Vagina (tissue), 2 donors: Measurements from ENCODE around the gene STX5. TPM values are rescaled to one million over a fixed set of nuclear protein-coding genes. Genes with fewer than 3 reads are reported as not detected.

ENCODE experiments used
- DNase-seq, 2 donors: peaks; one replicate each; pipeline ENCODE4 v3.0.0-alpha.2; 2017; ENCODE audit errors: extremely low spot score in 2 of 2
- H3K27ac ChIP-seq: fragments of 200-600 bp; sonication (generic); one replicate; pipeline ENCODE4 v1.5.1; 2019
- H3K27me3 ChIP-seq: fragments of 200-600 bp; sonication (generic); one replicate; pipeline ENCODE4 v1.5.1; 2019
- H3K36me3 ChIP-seq, 2 donors: fragments of 200-600 bp; sonication (generic); one replicate each; pipeline ENCODE4 v1.5.1; 2017 to 2019
- H3K4me1 ChIP-seq: fragments of 200-600 bp; sonication (generic); one replicate; pipeline ENCODE4 v1.5.1; 2019
- H3K4me3 ChIP-seq, 2 donors: fragments of 200-600 bp; sonication (generic); 1 replicate in 1 of 2; 2 replicates in 1 of 2; pipeline ENCODE4 v1.5.1; 2016 to 2019
- H3K9me3 ChIP-seq: fragments of 200-600 bp; sonication (generic); one replicate; pipeline ENCODE4 v1.5.1; 2019
- POLR2A ChIP-seq, 2 donors: fragments of 450-650 bp; IDR thresholded peaks; one replicate each; pipeline ENCODE4 v1.6.1; 2017; ENCODE audit warnings: antibody characterized with exemption in 2 of 2, mild to moderate bottlenecking in 2 of 2, moderate library complexity in 2 of 2
- POLR2AphosphoS5 ChIP-seq, 2 donors: sonication (generic); formaldehyde crosslinking; IDR thresholded peaks; one replicate each; pipeline ENCODE4 v1.9.0; 2017; ENCODE audit warnings: antibody characterized with exemption in 2 of 2, mild to moderate bottlenecking in 2 of 2, low read depth in 1 of 2; ENCODE audit not compliant: insufficient read depth in 1 of 2
- intact Hi-C: fragments of 100-400 bp; cut with DNase I; formaldehyde crosslinking; loops from one replicate; pipeline ENCODE4 v1.15.1; 2023
- total RNA-seq: library from RNA; depleted of rRNA; stranded (reverse); fragments of >200 nt; gene quantifications from one replicate; pipeline ENCODE4 v1.2.3, GENCODE V29; 2016
- TF ChIP-seq, protein P1 (sequence below), 3 experiments: fragments of 450-650 bp in 2 of 3; fragments of 200-600 bp in 1 of 3; sonication (generic) in 1 of 3; IDR thresholded peaks; one replicate each; pipeline ENCODE4 v1.5.1; 2017 to 2019; ENCODE audit warnings: antibody characterized with exemption in 3 of 3, mild to moderate bottlenecking in 2 of 3, moderate library complexity in 2 of 3

STX5 gene
- total RNA-seq, 1 donor from 2014 or later, result 35.6 TPM

DNA sequence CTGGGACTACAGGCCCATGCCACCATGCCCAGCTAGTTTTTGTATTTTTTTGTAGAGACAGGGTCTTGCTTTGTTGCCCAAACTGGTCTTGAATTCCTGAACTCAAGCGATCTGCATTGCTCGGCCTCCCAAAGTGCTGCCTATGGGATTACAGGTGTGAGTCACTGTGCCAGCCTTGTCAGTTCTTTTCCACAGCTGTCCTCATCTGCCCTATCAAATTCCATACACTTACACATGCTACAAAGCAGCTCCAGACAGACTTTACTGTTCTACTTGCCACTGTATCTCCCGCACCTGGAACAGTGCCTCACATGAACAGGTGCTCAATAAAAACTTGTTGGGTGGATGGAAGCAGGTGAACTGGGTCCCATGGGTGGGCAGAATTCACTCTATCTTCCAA lies 8.2 kb downstream of the STX5 start:
- Histone ChIP-seq H3K27me3 (no peaks in the 10 kb centered on the region), H3K36me3 (peaks cover 0 to 84% of the 10 kb centered on the region in 2 donors), H3K27ac (no peak overlapping the region), H3K4me1 (peaks cover 9% of the 10 kb centered on the region), H3K9me3 (no peaks in the 10 kb centered on the region), H3K4me3 (no peak overlapping the region)
- no peak for TF ChIP-seq POLR2AphosphoS5 (IDR thresholded peaks at IDR 0.05; ENCODE audit: insufficient read depth in 1 of 2, low read depth in 1 of 2)
- no peak for TF ChIP-seq POLR2A (IDR thresholded peaks at IDR 0.05)
- TF ChIP-seq, protein P1, sequence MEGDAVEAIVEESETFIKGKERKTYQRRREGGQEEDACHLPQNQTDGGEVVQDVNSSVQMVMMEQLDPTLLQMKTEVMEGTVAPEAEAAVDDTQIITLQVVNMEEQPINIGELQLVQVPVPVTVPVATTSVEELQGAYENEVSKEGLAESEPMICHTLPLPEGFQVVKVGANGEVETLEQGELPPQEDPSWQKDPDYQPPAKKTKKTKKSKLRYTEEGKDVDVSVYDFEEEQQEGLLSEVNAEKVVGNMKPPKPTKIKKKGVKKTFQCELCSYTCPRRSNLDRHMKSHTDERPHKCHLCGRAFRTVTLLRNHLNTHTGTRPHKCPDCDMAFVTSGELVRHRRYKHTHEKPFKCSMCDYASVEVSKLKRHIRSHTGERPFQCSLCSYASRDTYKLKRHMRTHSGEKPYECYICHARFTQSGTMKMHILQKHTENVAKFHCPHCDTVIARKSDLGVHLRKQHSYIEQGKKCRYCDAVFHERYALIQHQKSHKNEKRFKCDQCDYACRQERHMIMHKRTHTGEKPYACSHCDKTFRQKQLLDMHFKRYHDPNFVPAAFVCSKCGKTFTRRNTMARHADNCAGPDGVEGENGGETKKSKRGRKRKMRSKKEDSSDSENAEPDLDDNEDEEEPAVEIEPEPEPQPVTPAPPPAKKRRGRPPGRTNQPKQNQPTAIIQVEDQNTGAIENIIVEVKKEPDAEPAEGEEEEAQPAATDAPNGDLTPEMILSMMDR (IDR thresholded peaks at IDR 0.05), result no peak
- DNase-seq, result no peak
- intact Hi-C loops, result no loop called here

DNA sequence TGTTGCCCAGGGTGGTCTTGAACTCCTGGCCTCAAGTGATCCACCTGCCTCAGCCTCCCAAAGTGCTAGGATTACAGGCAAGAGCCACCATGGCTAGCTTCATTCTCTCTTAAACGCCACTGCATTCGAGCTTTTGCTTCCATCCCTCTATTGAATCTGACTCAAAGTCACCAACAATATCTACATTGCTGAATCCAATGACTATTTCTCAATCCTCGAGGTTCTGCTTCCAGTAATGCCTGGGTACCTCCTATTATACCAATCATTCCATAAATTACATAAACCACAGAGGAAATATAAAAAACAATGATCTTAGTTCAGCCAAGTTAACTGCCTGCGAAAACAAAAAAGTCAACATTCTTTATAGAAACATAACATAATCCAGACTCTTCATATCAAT lies 14.7 kb downstream of the STX5 start:
- DNase-seq, result no peak
- Histone ChIP-seq H3K36me3 (peaks cover 0 to 44% of the 10 kb centered on the region in 2 donors), H3K27ac (no peak overlapping the region), H3K27me3 (no peaks in the 10 kb centered on the region), H3K4me3 (no peak overlapping the region), H3K4me1 (no peaks in the 10 kb centered on the region), H3K9me3 (no peaks in the 10 kb centered on the region)
- TF ChIP-seq POLR2AphosphoS5 (IDR thresholded peaks at IDR 0.05; ENCODE audit: insufficient read depth in 1 of 2, low read depth in 1 of 2) (no peak), POLR2A (IDR thresholded peaks at IDR 0.05) (no peak)
- TF ChIP-seq, protein P1 (IDR thresholded peaks at IDR 0.05), result no peak
- intact Hi-C loops, result no loop called here

DNA sequence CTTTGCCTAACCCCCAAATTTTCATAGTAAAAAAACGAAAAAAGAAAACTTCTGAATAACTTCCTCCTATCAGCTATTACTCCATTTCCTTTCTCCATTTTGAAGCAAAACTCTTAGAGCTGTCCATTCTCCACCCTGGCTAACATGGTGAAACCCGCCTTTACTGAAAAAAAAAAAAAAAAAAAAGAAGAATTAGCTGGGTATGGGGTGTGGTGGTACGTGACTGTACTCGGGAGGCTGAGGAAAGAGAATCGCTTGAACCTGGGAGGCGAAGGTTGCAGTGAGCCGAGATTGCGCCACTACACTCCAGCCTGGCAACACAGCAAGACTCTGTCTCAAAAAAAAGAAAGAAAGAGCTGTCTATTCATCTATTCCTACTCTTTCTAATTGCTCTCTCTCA lies 15.3 kb downstream of the STX5 start:
- Histone ChIP-seq H3K36me3 (peaks cover 0 to 38% of the 10 kb centered on the region in 2 donors), H3K4me3 (no peak overlapping the region), H3K27ac (no peak overlapping the region), H3K4me1 (no peaks in the 10 kb centered on the region), H3K9me3 (no peaks in the 10 kb centered on the region), H3K27me3 (no peaks in the 10 kb centered on the region)
- intact Hi-C loops, result no loop called here
- TF ChIP-seq POLR2A (IDR thresholded peaks at IDR 0.05), result no peak
- no peak for TF ChIP-seq POLR2AphosphoS5 (IDR thresholded peaks at IDR 0.05; ENCODE audit: insufficient read depth in 1 of 2, low read depth in 1 of 2)
- TF ChIP-seq, protein P1 (IDR thresholded peaks at IDR 0.05), result no peak
- no peak for DNase-seq

DNA sequence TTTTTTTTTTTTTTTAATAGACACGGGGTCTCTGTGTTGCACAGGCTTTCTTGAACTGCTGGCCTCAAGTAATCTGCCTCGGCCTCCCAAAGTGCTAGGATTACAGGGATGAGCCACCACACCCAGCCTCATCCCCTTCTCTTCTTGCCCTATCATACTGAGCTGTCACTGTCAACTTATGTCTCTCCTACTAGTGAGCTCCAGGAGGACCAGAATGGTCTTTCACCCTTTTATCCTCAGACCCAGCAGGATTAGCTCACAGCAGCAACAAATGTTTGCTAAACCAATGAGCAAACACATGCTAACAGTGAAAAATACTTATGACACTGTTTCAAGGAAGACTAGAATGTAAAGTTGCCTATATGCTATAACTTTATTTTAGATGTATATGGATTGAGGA lies 20.2 kb downstream of the STX5 start:
- no peak for DNase-seq
- Histone ChIP-seq H3K4me3 (no peak overlapping the region), H3K27ac (no peak overlapping the region), H3K4me1 (peaks cover 6% of the 10 kb centered on the region), H3K9me3 (no peaks in the 10 kb centered on the region), H3K36me3 (peaks cover 0 to 9% of the 10 kb centered on the region in 2 donors), H3K27me3 (no peaks in the 10 kb centered on the region)
- no peak for TF ChIP-seq POLR2AphosphoS5 (IDR thresholded peaks at IDR 0.05; ENCODE audit: insufficient read depth in 1 of 2, low read depth in 1 of 2)
- TF ChIP-seq, protein P1 (IDR thresholded peaks at IDR 0.05), result no peak
- no peak for TF ChIP-seq POLR2A (IDR thresholded peaks at IDR 0.05)
- intact Hi-C loops, result no loop called here

DNA sequence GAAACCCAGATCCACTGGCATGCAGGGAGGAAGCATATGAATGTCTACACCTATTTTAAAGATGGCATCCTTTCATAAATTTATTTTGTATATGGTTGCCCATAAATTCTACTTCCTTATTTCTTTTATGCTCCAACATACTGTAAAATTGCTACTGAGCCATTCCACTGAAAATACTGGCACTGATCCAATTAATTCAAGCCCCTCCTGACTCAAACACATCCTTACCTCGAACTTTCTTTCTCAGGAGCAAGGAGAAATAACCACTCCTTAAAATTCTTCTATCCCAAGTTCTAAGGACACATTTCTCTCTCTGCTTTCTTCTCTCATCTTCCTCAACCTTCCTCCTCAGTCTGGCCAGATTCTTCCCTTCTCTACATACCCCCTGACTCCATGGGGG lies 21.1 kb downstream of the STX5 start:
- H3K36me3 ChIP-seq, result peaks cover 0 to 8% of the 10 kb centered on the region in 2 donors
- no peak overlapping the region for H3K27ac ChIP-seq
- intact Hi-C loops, result no loop called here
- no peak for DNase-seq
- TF ChIP-seq, protein P1 (IDR thresholded peaks at IDR 0.05), result no peak
- TF ChIP-seq POLR2AphosphoS5 (IDR thresholded peaks at IDR 0.05; ENCODE audit: insufficient read depth in 1 of 2, low read depth in 1 of 2) (no peak), POLR2A (IDR thresholded peaks at IDR 0.05) (no peak)
- no peak overlapping the region for H3K4me3 ChIP-seq
- no peaks in the 10 kb centered on the region for H3K27me3 ChIP-seq
- H3K9me3 ChIP-seq, result no peaks in the 10 kb centered on the region
- H3K4me1 ChIP-seq, result peaks cover 15% of the 10 kb centered on the region
